Endothelial cell of umbilical vein (primary cell): Measurements from ENCODE around the gene PLSCR1. TPM values are rescaled to one million over a fixed set of nuclear protein-coding genes. Genes with fewer than 3 reads are reported as not detected.

Experiments
- BruUV-seq: library from RNA; stranded (reverse); fragments of 400-500 nt; replicated peaks from 2 replicates; lab custom pipeline; 2021; lab: Mats Ljungman, UMichigan
- CTCF ChIA-PET: fragments of 300-600, 350-600 bp; sonication (Branson Sonifier 250); formaldehyde crosslinking; loops from one replicate; lab custom pipeline; 2021; ENCODE audit warnings: antibody characterized with exemption, inconsistent platforms; lab: Charles Lee
- POLR2A ChIA-PET: fragments of 300-600, 350-600 bp; sonication (Branson Sonifier 250); formaldehyde crosslinking; loops from one replicate; lab custom pipeline; 2021; ENCODE audit warnings: antibody characterized with exemption, inconsistent platforms; lab: Charles Lee
- DNase-seq: peaks from one replicate; pipeline ENCODE4 v3.0.0-alpha.2; 2011; ENCODE audit warnings: low read depth, low spot score
- FAIRE-seq: peaks from 2 replicates; lab custom pipeline; 2011; peaks lifted over from hg19 to GRCh38; lab: Jason Lieb, UNC
- H2AFZ ChIP-seq: 2 replicates; pipeline ENCODE4 v1.6.0; 2012; ENCODE audit warnings: low read depth, low read length, control low read depth, inconsistent platforms
- H3K27ac ChIP-seq: 2 replicates; pipeline ENCODE4 v1.5.1; 2011; ENCODE audit warnings: low read depth, mild to moderate bottlenecking, control low read depth, low read length, moderate library complexity; ENCODE audit not compliant: insufficient read depth
- H3K27me3 ChIP-seq, 2 experiments: 2 replicates each; pipeline versions ENCODE4 v1.6.0 to v1.6.1; 2011; ENCODE audit warnings: low read length in 2 of 2, mixed read lengths in 1 of 2; ENCODE audit not compliant: control insufficient read depth in 2 of 2, insufficient read depth in 2 of 2
- H3K36me3 ChIP-seq, 2 experiments: 2 replicates in 1 of 2; 3 replicates in 1 of 2; pipeline ENCODE4 v1.5.1; 2011; ENCODE audit warnings: low read length in 2 of 2, mild to moderate bottlenecking in 1 of 2, moderate library complexity in 1 of 2; ENCODE audit not compliant: control insufficient read depth in 2 of 2, insufficient read depth in 2 of 2; ENCODE audit errors: extremely low read depth in 1 of 2
- H3K4me1 ChIP-seq: 3 replicates; pipeline ENCODE4 v1.5.1; 2011; ENCODE audit warnings: mild to moderate bottlenecking, low read length; ENCODE audit not compliant: control insufficient read depth, insufficient read depth; ENCODE audit errors: extremely low read depth
- H3K4me2 ChIP-seq: 2 replicates; pipeline ENCODE4 v1.6.1; 2011; ENCODE audit warnings: low read length, control low read depth, mixed read lengths; ENCODE audit not compliant: insufficient read depth
- H3K4me3 ChIP-seq, 3 experiments: fragments of 200-600 bp in 1 of 3; sonication (generic), shearing (Covaris generic) in 1 of 3; replicated peaks in 1 of 3; 2 replicates each; pipeline ENCODE4 v1.5.1; 2011 to 2016; ENCODE audit warnings: control low read depth in 3 of 3, low read length in 3 of 3, mild to moderate bottlenecking in 2 of 3, inconsistent platforms in 1 of 3, low read depth in 1 of 3, moderate library complexity in 1 of 3; ENCODE audit not compliant: insufficient read depth in 1 of 3
- H3K79me2 ChIP-seq: 2 replicates; pipeline ENCODE4 v1.6.0; 2012; ENCODE audit warnings: low read length, inconsistent platforms; ENCODE audit not compliant: control insufficient read depth, insufficient read depth
- H3K9ac ChIP-seq: replicated peaks from 2 replicates; pipeline ENCODE3; 2011; ENCODE audit warnings: low read length, control low read depth; ENCODE audit not compliant: insufficient read depth; ENCODE audit errors: extremely low read depth
- H3K9me1 ChIP-seq: replicated peaks from 3 replicates; pipeline ENCODE4 v1.6.0; 2011; ENCODE audit warnings: mild to moderate bottlenecking, low read length; ENCODE audit not compliant: control insufficient read depth, insufficient read depth; ENCODE audit errors: extremely low read depth
- H3K9me3 ChIP-seq: replicated peaks from 2 replicates; pipeline ENCODE4 v1.5.1; 2012; ENCODE audit warnings: low read length, inconsistent platforms; ENCODE audit not compliant: control insufficient read depth, insufficient read depth
- H4K20me1 ChIP-seq: replicated peaks from 2 replicates; pipeline ENCODE3; 2011; ENCODE audit warnings: mild to moderate bottlenecking, low read length; ENCODE audit not compliant: control insufficient read depth, insufficient read depth; ENCODE audit errors: extremely low read depth
- CTCF ChIP-seq, 2 donors: IDR thresholded peaks; 1 replicate in 1 of 2; 2 replicates in 1 of 2; pipeline ENCODE4 v1.5.1; 2011; ENCODE audit warnings: low read length in 2 of 2, mild to moderate bottlenecking in 2 of 2, moderate library complexity in 2 of 2, control low read depth in 1 of 2, inconsistent platforms in 1 of 2, low read depth in 1 of 2; ENCODE audit not compliant: insufficient read depth in 1 of 2; ENCODE audit errors: extremely low read depth in 1 of 2
- EZH2 ChIP-seq: IDR thresholded peaks from 2 replicates; pipeline ENCODE4 v1.6.1; 2012; ENCODE audit warnings: borderline replicate concordance, low read depth, mild to moderate bottlenecking, moderate library complexity, low read length, inconsistent platforms; ENCODE audit not compliant: severe bottlenecking
- FOS ChIP-seq: IDR thresholded peaks from 2 replicates; pipeline ENCODE4 v1.6.1; 2011; ENCODE audit warnings: mild to moderate bottlenecking, low read length, moderate library complexity, borderline replicate concordance; ENCODE audit not compliant: insufficient read depth
- GATA2 ChIP-seq: IDR thresholded peaks from 2 replicates; pipeline ENCODE4 v1.7.0; 2011; ENCODE audit warnings: low read depth, mild to moderate bottlenecking, moderate library complexity, mixed read lengths, low read length; ENCODE audit not compliant: insufficient read length, insufficient read depth
- JUN ChIP-seq: IDR thresholded peaks from 2 replicates; pipeline ENCODE4 v1.6.1; 2011; ENCODE audit warnings: borderline replicate concordance, low read depth; ENCODE audit not compliant: insufficient read length, insufficient read depth
- MAX ChIP-seq: IDR thresholded peaks from 2 replicates; pipeline ENCODE4 v1.6.1; 2011; ENCODE audit not compliant: insufficient read depth, insufficient read length
- MYC ChIP-seq: IDR thresholded peaks from one replicate; pipeline ENCODE4 v1.6.1; 2011; ENCODE audit warnings: mild to moderate bottlenecking, low read depth, low read length
- POLR2A ChIP-seq: IDR thresholded peaks from 2 replicates; pipeline ENCODE4 v1.6.1; 2012; ENCODE audit warnings: low read depth, mild to moderate bottlenecking, control low read depth, low read length
- POLR2AphosphoS5 ChIP-seq: IDR thresholded peaks from 2 replicates; pipeline ENCODE4 v1.6.1; 2012; ENCODE audit warnings: low read depth, mild to moderate bottlenecking, control low read depth, low read length, moderate library complexity; ENCODE audit not compliant: insufficient read depth
- dilution Hi-C: fragments of 300-500 bp; cut with MboI; formaldehyde crosslinking; loops from one replicate; pipeline ENCODE4 v1.15.0; 2019; ENCODE audit warnings: low sequenced_read_pairs; ENCODE audit not compliant: extremely low pct_ligation_motif_present
- intact Hi-C: fragments of 100-400 bp; cut with micrococcal nuclease; formaldehyde crosslinking; loops from one replicate; pipeline ENCODE4 v1.10.0; 2022
- polyA plus RNA-seq, 4 experiments: library from polyadenylated mRNA; depleted of rRNA in 3 of 4; stranded (reverse) in 3 of 4; unstranded in 1 of 4; fragments of >200 nt; gene quantifications; 2 replicates each; pipeline versions ENCODE4 v1.2.1 to v1.2.3, GENCODE V29; 2011 to 2012; ENCODE audit warnings: missing spikeins in 1 of 4
- total RNA-seq: library from RNA; stranded (reverse); gene quantifications from 2 replicates; pipeline ENCODE4 v1.2.3, GENCODE V29; 2021

Gene PLSCR1
- total and polyA plus RNA-seq, 2 donors (not counting 3 experiments of a cell fraction or from before 2014, with no cell fraction given): 53.2 to 78.7 TPM

- DNase-seq: no peak
- no peak overlapping the region for H3K4me2 ChIP-seq
- intact Hi-C loops (no loop called here), dilution Hi-C loops (no loop called here)
- H3K36me3 ChIP-seq: no peaks in the 10 kb centered on the region
- H3K79me2 ChIP-seq: no peaks in the 10 kb centered on the region
- H3K27ac ChIP-seq: no peak overlapping the region
- TF ChIP-seq POLR2A (no peak), MYC (no peak), GATA2 (no peak), FOS (no peak), MAX (no peak), JUN (no peak), POLR2AphosphoS5 (no peak), EZH2 (no peak), CTCF (IDR thresholded peaks at IDR 0.05; ENCODE audit: extremely low read depth in 1 of 2, insufficient read depth in 1 of 2, low read depth in 1 of 2, low read length in 2 of 2) (no peak)
- H3K9ac ChIP-seq: no peak overlapping the region
- H3K27me3 ChIP-seq: no peaks in the 10 kb centered on the region
- H3K9me1 ChIP-seq: no peaks in the 10 kb centered on the region
- CTCF ChIA-PET: no interaction called here
- no peak overlapping the region for H2AFZ ChIP-seq
- BruUV-seq: no TSS peak
- no peaks in the 10 kb centered on the region for H3K9me3 ChIP-seq
- FAIRE-seq: no peak
- H3K4me3 ChIP-seq: no peak overlapping the region
- no peaks in the 10 kb centered on the region for H4K20me1 ChIP-seq
- POLR2A ChIA-PET: no interaction called here
- no peaks in the 10 kb centered on the region for H3K4me1 ChIP-seq
Observed at GRCh38 chr3:146473726-146474125, 70.7 kb downstream of the PLSCR1 start.
